ENCODE results near the gene PMEPA1. TPM values are rescaled to one million over a fixed set of nuclear protein-coding genes. Genes with fewer than 3 reads are reported as not detected.

PMEPA1 gene
- polyA plus RNA-seq, 4 donors, result 4.0 to 12.7 (median 9.6) TPM

DNA sequence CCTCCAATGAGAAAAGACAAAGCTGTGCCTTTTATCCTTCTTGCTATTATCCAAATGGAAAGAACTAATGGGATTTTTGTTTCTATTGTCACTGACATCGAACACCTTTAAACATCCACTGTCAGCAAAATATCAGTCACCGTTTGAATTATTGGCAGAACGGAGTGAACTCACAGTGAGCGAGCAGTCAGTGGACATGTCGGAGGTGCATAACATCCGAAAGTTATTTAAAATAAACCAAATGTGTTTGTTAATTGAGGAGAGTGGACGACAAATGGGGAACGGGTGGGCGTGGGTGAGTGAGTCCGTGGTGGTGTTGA lies 38.8 kb downstream of the PMEPA1 start:
- no peaks in the 10 kb centered on the region for H3K9me3 ChIP-seq (ENCODE audit: control insufficient read depth in 2 of 2, insufficient read depth in 1 of 2, low read depth in 1 of 2, low read length in 1 of 2)
- 89 to 93% (median 92%) methylated on average over 10 of the region's 10 CpGs for WGBS, 3 donors
- peaks cover 0 to 3% (median 0%) of the 10 kb centered on the region in 3 donors for H3K36me3 ChIP-seq (ENCODE audit: control insufficient read depth in 3 of 3, insufficient read depth in 2 of 3, low read depth in 1 of 3, low read length in 3 of 3)
- DNase-seq (no peak), FAIRE-seq (no peak)
- no peaks in the 10 kb centered on the region for H3K27me3 ChIP-seq (ENCODE audit: control insufficient read depth in 3 of 3, insufficient read depth in 3 of 3, low read length in 3 of 3)
- H3K4me3 ChIP-seq (ENCODE audit: low read depth in 1 of 3, low read length in 3 of 3), result no peak overlapping the region
- H3K4me1 ChIP-seq (ENCODE audit: control insufficient read depth in 3 of 3, insufficient read depth in 2 of 3, low read depth in 1 of 3, low read length in 2 of 3), result peaks cover 4 to 10% (median 8%) of the 10 kb centered on the region in 3 donors
- H3K27ac ChIP-seq (ENCODE audit: low read depth in 1 of 3, low read length in 2 of 3), result no peak overlapping the region

DNA sequence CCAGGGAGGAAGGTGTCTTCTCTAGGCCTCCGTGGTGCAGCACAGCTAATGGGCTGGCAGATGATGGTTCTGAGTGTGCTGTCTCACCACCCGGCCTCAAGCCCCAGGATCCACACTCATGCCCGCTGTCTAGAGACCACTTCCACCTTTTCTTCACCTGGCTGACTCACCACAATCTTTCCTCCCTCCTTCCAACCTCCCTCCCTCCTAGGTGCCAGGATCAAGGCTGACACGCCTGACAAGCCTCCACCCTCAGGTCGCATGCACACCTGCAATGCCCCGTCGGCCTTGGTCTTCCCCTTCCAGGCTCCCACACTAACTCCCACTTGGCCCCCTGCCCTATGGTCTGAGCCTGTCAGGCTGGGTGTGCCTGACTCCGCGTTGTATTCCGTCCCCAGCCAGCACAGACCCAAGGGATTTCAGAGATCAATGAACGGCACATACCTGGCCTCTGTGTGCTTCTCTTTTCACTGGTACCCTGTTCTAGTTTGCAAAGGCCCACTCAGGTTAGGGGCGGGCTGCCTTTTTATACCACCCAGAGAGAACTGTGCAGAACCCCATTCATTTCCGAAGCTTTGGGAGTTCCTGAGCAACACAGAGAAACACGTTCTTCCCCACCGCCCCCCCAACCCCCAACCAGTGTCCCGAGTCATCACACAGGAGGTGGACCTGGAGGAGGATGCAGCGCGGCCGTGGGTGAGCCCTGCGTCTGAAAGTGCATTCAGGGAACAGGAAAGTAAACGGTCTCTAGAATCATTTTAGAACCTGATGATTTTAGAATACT lies 39.3 kb downstream of the PMEPA1 start:
- 48 to 73% (median 61%) methylated on average over 20 to 21 of the region's 21 CpGs for WGBS, 3 donors
- DNase-seq (no peak), FAIRE-seq (no peak)
- peaks cover 0 to 3% (median 0%) of the 10 kb centered on the region in 3 donors for H3K36me3 ChIP-seq (ENCODE audit: control insufficient read depth in 3 of 3, insufficient read depth in 2 of 3, low read depth in 1 of 3, low read length in 3 of 3)
- H3K4me1 ChIP-seq (ENCODE audit: control insufficient read depth in 3 of 3, insufficient read depth in 2 of 3, low read depth in 1 of 3, low read length in 2 of 3), result peaks cover 4 to 10% (median 8%) of the 10 kb centered on the region in 3 donors
- no peak overlapping the region for H3K4me3 ChIP-seq (ENCODE audit: low read depth in 1 of 3, low read length in 3 of 3)
- H3K27me3 ChIP-seq (ENCODE audit: control insufficient read depth in 3 of 3, insufficient read depth in 3 of 3, low read length in 3 of 3), result no peaks in the 10 kb centered on the region
- H3K9me3 ChIP-seq (ENCODE audit: control insufficient read depth in 2 of 2, insufficient read depth in 1 of 2, low read depth in 1 of 2, low read length in 1 of 2), result no peaks in the 10 kb centered on the region
- no peak overlapping the region for H3K27ac ChIP-seq (ENCODE audit: low read depth in 1 of 3, low read length in 2 of 3)

DNA sequence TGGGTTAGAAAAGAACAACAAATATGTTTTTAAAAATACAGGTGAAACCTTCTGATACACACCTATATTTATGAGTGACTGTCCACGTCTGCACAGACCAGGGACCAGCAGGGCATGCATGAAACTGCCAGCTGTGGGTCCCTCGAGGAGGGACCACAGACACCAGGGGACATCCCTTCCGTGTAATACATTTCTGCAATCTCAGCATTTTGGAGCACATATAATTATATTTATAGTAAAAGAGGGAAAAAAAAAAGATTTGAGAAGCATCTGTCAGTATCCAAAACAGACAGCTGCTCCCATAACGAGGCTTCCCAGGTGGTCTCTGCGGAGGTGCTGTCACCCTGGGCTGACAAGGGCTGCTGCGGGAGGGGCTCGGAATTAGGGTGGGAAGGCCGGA lies 40.2 kb downstream of the PMEPA1 start:
- no peak for FAIRE-seq
- Histone ChIP-seq H3K27ac (ENCODE audit: low read depth in 1 of 3, low read length in 2 of 3) (no peak overlapping the region), H3K4me1 (ENCODE audit: control insufficient read depth in 3 of 3, insufficient read depth in 2 of 3, low read depth in 1 of 3, low read length in 2 of 3) (peaks cover 4 to 10% (median 8%) of the 10 kb centered on the region in 3 donors), H3K27me3 (ENCODE audit: control insufficient read depth in 3 of 3, insufficient read depth in 3 of 3, low read length in 3 of 3) (no peaks in the 10 kb centered on the region), H3K9me3 (ENCODE audit: control insufficient read depth in 2 of 2, insufficient read depth in 1 of 2, low read depth in 1 of 2, low read length in 1 of 2) (no peaks in the 10 kb centered on the region), H3K4me3 (ENCODE audit: low read depth in 1 of 3, low read length in 3 of 3) (no peak overlapping the region), H3K36me3 (ENCODE audit: control insufficient read depth in 3 of 3, insufficient read depth in 2 of 3, low read depth in 1 of 3, low read length in 3 of 3) (peaks cover 0 to 3% (median 0%) of the 10 kb centered on the region in 3 donors)
- no peak for DNase-seq
- 83 to 86% (median 85%) methylated on average over 8 of the region's 8 CpGs for WGBS, 3 donors

DNA sequence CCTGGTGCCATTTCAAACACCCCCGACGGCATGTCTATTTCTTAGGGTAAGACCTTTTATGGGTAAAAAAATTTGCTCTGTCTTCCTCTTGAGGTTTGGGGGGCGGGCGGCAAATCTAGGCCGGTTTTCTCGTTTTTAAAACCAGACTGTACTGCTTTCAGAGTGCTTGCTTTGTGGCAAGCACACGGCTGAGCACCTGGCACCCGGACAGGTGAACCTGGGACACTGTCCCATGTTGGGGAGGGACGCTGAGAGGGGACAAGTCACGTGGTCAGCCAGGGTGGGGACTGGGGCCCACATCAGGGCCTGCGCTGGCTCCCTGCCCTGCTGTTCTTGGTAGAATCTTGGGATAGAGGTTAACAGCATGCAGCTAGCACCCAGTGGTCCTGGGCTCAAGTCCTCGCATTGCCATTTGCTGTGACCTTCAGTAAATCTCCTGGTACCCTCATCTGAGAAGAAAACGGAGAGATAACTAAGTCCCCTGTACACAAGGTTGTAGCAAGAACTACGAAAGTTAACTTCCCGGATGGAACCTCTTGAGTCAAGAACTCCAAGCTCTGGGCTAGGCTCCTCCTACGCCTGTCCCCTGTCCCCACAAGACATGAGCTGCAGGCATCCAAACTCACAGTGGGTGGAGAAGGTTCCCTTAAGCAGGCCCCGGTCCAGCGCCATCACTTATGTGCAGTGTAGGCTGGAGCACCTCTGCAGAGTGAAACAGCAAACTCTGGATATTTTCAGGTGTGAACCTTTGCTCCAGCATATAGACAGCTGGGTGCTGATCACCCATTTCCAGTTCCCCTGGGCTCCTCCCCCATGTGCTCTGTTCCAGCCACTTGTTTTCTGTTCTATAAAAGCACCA lies 41.7 kb downstream of the PMEPA1 start:
- no peak for FAIRE-seq
- peaks cover 4 to 10% (median 8%) of the 10 kb centered on the region in 3 donors for H3K4me1 ChIP-seq (ENCODE audit: control insufficient read depth in 3 of 3, insufficient read depth in 2 of 3, low read depth in 1 of 3, low read length in 2 of 3)
- peak in 1 of 2 donors; percentile 56 for DNase-seq
- no peak overlapping the region for H3K4me3 ChIP-seq (ENCODE audit: low read depth in 1 of 3, low read length in 3 of 3)
- H3K27me3 ChIP-seq (ENCODE audit: control insufficient read depth in 3 of 3, insufficient read depth in 3 of 3, low read length in 3 of 3), result no peaks in the 10 kb centered on the region
- peaks cover 0 to 5% (median 0%) of the 10 kb centered on the region in 3 donors for H3K36me3 ChIP-seq (ENCODE audit: control insufficient read depth in 3 of 3, insufficient read depth in 2 of 3, low read depth in 1 of 3, low read length in 3 of 3)
- no peaks in the 10 kb centered on the region for H3K9me3 ChIP-seq (ENCODE audit: control insufficient read depth in 2 of 2, insufficient read depth in 1 of 2, low read depth in 1 of 2, low read length in 1 of 2)
- 29 to 52% (median 37%) methylated on average over 18 of the region's 18 CpGs for WGBS, 3 donors
- peak overlapping the region in 1 of 3 donors; percentile 66 for H3K27ac ChIP-seq (ENCODE audit: low read depth in 1 of 3, low read length in 2 of 3)

DNA sequence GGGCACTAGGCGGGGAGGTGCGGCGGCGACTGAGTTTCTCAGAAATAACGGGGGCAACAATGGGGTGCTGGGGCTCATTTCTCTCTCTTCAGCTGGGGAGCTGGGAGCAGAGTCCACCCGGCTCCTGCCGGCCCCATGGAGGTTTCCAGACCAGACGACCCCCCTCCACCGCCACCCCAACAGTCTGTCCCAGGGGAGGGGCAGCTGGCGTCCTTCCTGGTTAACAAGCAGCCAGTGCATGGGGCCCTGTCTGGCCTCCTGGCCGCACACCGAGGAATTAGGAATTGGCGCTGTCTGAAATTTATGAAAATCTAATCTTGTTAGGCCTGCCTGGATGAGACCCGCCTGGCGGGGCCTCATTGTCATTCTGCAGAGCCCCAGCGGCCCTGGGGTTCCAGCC lies 42.4 kb downstream of the PMEPA1 start:
- Histone ChIP-seq H3K27me3 (ENCODE audit: control insufficient read depth in 3 of 3, insufficient read depth in 3 of 3, low read length in 3 of 3) (no peaks in the 10 kb centered on the region), H3K4me3 (ENCODE audit: low read depth in 1 of 3, low read length in 3 of 3) (no peak overlapping the region), H3K36me3 (ENCODE audit: control insufficient read depth in 3 of 3, insufficient read depth in 2 of 3, low read depth in 1 of 3, low read length in 3 of 3) (peaks cover 0 to 5% (median 0%) of the 10 kb centered on the region in 3 donors), H3K9me3 (ENCODE audit: control insufficient read depth in 2 of 2, insufficient read depth in 1 of 2, low read depth in 1 of 2, low read length in 1 of 2) (no peaks in the 10 kb centered on the region), H3K27ac (ENCODE audit: low read depth in 1 of 3, low read length in 2 of 3) (no peak overlapping the region), H3K4me1 (ENCODE audit: control insufficient read depth in 3 of 3, insufficient read depth in 2 of 3, low read depth in 1 of 3, low read length in 2 of 3) (peaks cover 4 to 10% (median 8%) of the 10 kb centered on the region in 3 donors)
- FAIRE-seq, result no peak
- WGBS, 3 donors, result 59 to 69% (median 64%) methylated on average over 16 of the region's 16 CpGs
- DNase-seq, result no peak

DNA sequence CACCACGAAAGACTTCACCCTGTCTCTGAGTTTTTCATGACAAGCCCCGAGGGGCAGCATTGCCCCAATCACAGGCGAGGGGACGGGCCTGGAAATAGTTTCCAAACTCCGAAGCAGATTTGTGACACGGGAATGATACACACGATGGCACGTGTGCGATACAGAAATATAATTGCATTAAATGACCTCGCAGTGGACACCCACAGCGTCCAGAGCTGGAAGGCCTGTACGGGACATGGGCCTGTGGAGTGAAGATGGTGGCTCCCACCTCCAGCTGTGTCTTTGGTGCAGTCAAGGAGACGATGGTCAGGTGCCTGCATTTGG lies 43.0 kb downstream of the PMEPA1 start:
- no peak for FAIRE-seq
- Histone ChIP-seq H3K27ac (ENCODE audit: low read depth in 1 of 3, low read length in 2 of 3) (no peak overlapping the region), H3K9me3 (ENCODE audit: control insufficient read depth in 2 of 2, insufficient read depth in 1 of 2, low read depth in 1 of 2, low read length in 1 of 2) (no peaks in the 10 kb centered on the region), H3K4me3 (ENCODE audit: low read depth in 1 of 3, low read length in 3 of 3) (no peak overlapping the region), H3K36me3 (ENCODE audit: control insufficient read depth in 3 of 3, insufficient read depth in 2 of 3, low read depth in 1 of 3, low read length in 3 of 3) (peaks cover 0 to 5% (median 0%) of the 10 kb centered on the region in 3 donors), H3K4me1 (ENCODE audit: control insufficient read depth in 3 of 3, insufficient read depth in 2 of 3, low read depth in 1 of 3, low read length in 2 of 3) (peaks cover 4 to 10% (median 8%) of the 10 kb centered on the region in 3 donors), H3K27me3 (ENCODE audit: control insufficient read depth in 3 of 3, insufficient read depth in 3 of 3, low read length in 3 of 3) (no peaks in the 10 kb centered on the region)
- 85 to 90% (median 90%) methylated on average over 13 of the region's 13 CpGs for WGBS, 3 donors
- DNase-seq, result no peak

DNA sequence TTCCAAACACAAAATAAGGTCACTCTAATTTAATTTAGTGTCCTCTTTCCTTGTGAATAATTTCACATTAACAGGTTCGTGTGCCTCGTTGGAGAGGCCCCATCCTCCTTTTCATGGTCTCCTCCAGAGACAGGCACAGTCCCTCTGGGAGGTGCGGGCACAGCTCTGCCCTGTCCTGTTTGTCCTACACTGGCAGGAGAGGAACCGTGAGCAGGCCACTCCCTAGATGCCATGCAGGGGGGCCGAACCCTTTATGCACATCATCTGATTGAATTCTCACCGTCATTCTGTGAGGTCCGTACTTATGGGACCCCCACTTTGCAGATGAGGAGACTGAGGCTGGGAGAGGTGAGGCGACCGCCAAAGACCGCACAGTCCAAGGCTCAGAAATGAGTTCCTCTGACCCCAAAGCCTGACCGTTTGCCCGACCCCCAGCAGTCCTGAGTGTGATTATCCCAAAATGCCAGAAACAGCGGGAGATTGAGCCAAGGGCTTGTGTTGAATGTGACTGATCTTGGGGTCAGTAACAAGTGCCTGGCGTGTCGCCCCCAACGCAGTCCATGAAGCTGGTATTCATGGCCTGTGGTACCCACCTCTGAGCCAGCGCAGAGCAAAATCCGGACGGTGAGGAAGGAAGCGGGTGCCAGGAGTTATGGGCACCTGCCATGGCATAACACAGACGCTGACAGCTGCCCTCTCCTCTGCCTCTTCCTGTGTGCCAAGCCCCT lies 43.5 kb downstream of the PMEPA1 start:
- WGBS, 3 donors, result 85 to 87% (median 86%) methylated on average over 21 of the region's 21 CpGs
- FAIRE-seq (no peak), DNase-seq (no peak)
- Histone ChIP-seq H3K27ac (ENCODE audit: low read depth in 1 of 3, low read length in 2 of 3) (no peak overlapping the region), H3K4me1 (ENCODE audit: control insufficient read depth in 3 of 3, insufficient read depth in 2 of 3, low read depth in 1 of 3, low read length in 2 of 3) (peaks cover 4 to 10% (median 5%) of the 10 kb centered on the region in 3 donors), H3K36me3 (ENCODE audit: control insufficient read depth in 3 of 3, insufficient read depth in 2 of 3, low read depth in 1 of 3, low read length in 3 of 3) (peaks cover 0 to 5% (median 0%) of the 10 kb centered on the region in 3 donors), H3K4me3 (ENCODE audit: low read depth in 1 of 3, low read length in 3 of 3) (no peak overlapping the region), H3K27me3 (ENCODE audit: control insufficient read depth in 3 of 3, insufficient read depth in 3 of 3, low read length in 3 of 3) (no peaks in the 10 kb centered on the region), H3K9me3 (ENCODE audit: control insufficient read depth in 2 of 2, insufficient read depth in 1 of 2, low read depth in 1 of 2, low read length in 1 of 2) (no peaks in the 10 kb centered on the region)

DNA sequence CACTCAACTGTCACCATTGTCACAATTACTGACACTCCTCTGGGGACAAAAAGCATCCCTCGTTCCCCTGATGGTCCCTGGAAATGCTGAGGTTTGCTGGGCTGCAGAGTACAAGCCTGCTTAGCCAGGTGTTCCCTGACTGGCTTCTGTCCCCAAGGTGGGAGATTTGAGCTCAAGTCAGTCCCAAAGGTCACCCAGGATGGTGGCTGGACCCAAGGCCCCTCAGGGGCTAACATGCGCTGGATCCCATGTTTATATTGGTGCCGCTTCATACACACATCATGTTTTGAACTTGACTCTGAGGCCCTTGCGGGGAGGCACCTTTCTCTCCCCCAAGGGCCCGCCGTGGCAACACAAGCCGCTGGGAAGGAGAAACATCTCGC lies 44.2 kb downstream of the PMEPA1 start:
- no peaks in the 10 kb centered on the region for H3K9me3 ChIP-seq (ENCODE audit: control insufficient read depth in 2 of 2, insufficient read depth in 1 of 2, low read depth in 1 of 2, low read length in 1 of 2)
- H3K4me3 ChIP-seq (ENCODE audit: low read depth in 1 of 3, low read length in 3 of 3), result no peak overlapping the region
- H3K27me3 ChIP-seq (ENCODE audit: control insufficient read depth in 3 of 3, insufficient read depth in 3 of 3, low read length in 3 of 3), result no peaks in the 10 kb centered on the region
- 87 to 95% (median 88%) methylated on average over 8 of the region's 8 CpGs for WGBS, 3 donors
- H3K36me3 ChIP-seq (ENCODE audit: control insufficient read depth in 3 of 3, insufficient read depth in 2 of 3, low read depth in 1 of 3, low read length in 3 of 3), result peaks cover 0 to 5% (median 0%) of the 10 kb centered on the region in 3 donors
- peaks cover 4 to 10% (median 5%) of the 10 kb centered on the region in 3 donors for H3K4me1 ChIP-seq (ENCODE audit: control insufficient read depth in 3 of 3, insufficient read depth in 2 of 3, low read depth in 1 of 3, low read length in 2 of 3)
- no peak overlapping the region for H3K27ac ChIP-seq (ENCODE audit: low read depth in 1 of 3, low read length in 2 of 3)
- no peak for DNase-seq
- no peak for FAIRE-seq
